ENCODE data around the gene C13orf42.

C13orf42 gene

GRCh38 chr13:51065372-51066090 lies 45.5 kb downstream of the C13orf42 start:
- no peak overlapping the region for H3K4me2 ChIP-seq
- H3K9ac ChIP-seq, result no peak overlapping the region
- H3K79me2 ChIP-seq (ENCODE audit: insufficient read depth, low read depth), result no peaks in the 10 kb centered on the region
- no peaks in the 10 kb centered on the region for H3K27me3 ChIP-seq (ENCODE audit: insufficient read depth, low read depth)
- no peak overlapping the region for H3K27ac ChIP-seq
- H4K20me1 ChIP-seq (ENCODE audit: insufficient read depth), result no peaks in the 10 kb centered on the region
- H3K36me3 ChIP-seq (ENCODE audit: insufficient read depth), result no peaks in the 10 kb centered on the region
- H2AFZ ChIP-seq (ENCODE audit: low read depth), result no peak overlapping the region
- peaks cover 6% of the 10 kb centered on the region for H3K4me1 ChIP-seq (ENCODE audit: low read depth, poor library complexity, severe bottlenecking)
- TF ChIP-seq CTCF (conservative IDR thresholded peaks at IDR 0.05; ENCODE audit: low read depth, low read length), result no peak
- H3K4me3 ChIP-seq (IDR thresholded peaks at IDR 0.05; ENCODE audit: insufficient read depth, low read depth, low read length), result no peak overlapping the region

- TF ChIP-seq CTCF (conservative IDR thresholded peaks at IDR 0.05; ENCODE audit: low read depth, low read length), result no peak
- H4K20me1 ChIP-seq (ENCODE audit: insufficient read depth), result no peaks in the 10 kb centered on the region
- H3K4me1 ChIP-seq (ENCODE audit: low read depth, poor library complexity, severe bottlenecking), result peaks cover 4% of the 10 kb centered on the region
- H3K36me3 ChIP-seq (ENCODE audit: insufficient read depth), result no peaks in the 10 kb centered on the region
- H3K9ac ChIP-seq, result no peak overlapping the region
- no peak overlapping the region for H2AFZ ChIP-seq (ENCODE audit: low read depth)
- H3K4me2 ChIP-seq, result no peak overlapping the region
- H3K27ac ChIP-seq, result no peak overlapping the region
- no peaks in the 10 kb centered on the region for H3K79me2 ChIP-seq (ENCODE audit: insufficient read depth, low read depth)
- H3K27me3 ChIP-seq (ENCODE audit: insufficient read depth, low read depth), result no peaks in the 10 kb centered on the region
- H3K4me3 ChIP-seq (IDR thresholded peaks at IDR 0.05; ENCODE audit: insufficient read depth, low read depth, low read length), result no peak overlapping the region
These were observed 46.3 kb downstream of the C13orf42 start for GRCh38 chr13:51064753-51065152.

- Histone ChIP-seq H3K79me2 (ENCODE audit: insufficient read depth, low read depth) (no peaks in the 10 kb centered on the region), H3K4me2 (no peak overlapping the region), H3K27me3 (ENCODE audit: insufficient read depth, low read depth) (no peaks in the 10 kb centered on the region), H3K4me3 (IDR thresholded peaks at IDR 0.05; ENCODE audit: insufficient read depth, low read depth, low read length) (no peak overlapping the region), H3K4me1 (ENCODE audit: low read depth, poor library complexity, severe bottlenecking) (no peaks in the 10 kb centered on the region), H4K20me1 (ENCODE audit: insufficient read depth) (no peaks in the 10 kb centered on the region), H3K36me3 (ENCODE audit: insufficient read depth) (no peaks in the 10 kb centered on the region), H3K9ac (no peak overlapping the region), H2AFZ (ENCODE audit: low read depth) (no peak overlapping the region), H3K27ac (no peak overlapping the region)
- no peak for TF ChIP-seq CTCF (conservative IDR thresholded peaks at IDR 0.05; ENCODE audit: low read depth, low read length)
These were observed 47.2 kb downstream of the C13orf42 start for GRCh38 chr13:51063909-51064308.

- Histone ChIP-seq H3K27me3 (ENCODE audit: insufficient read depth, low read depth) (no peaks in the 10 kb centered on the region), H3K4me1 (ENCODE audit: low read depth, poor library complexity, severe bottlenecking) (no peaks in the 10 kb centered on the region), H3K36me3 (ENCODE audit: insufficient read depth) (no peaks in the 10 kb centered on the region), H3K79me2 (ENCODE audit: insufficient read depth, low read depth) (no peaks in the 10 kb centered on the region), H3K9ac (no peak overlapping the region), H4K20me1 (ENCODE audit: insufficient read depth) (no peaks in the 10 kb centered on the region), H3K4me3 (IDR thresholded peaks at IDR 0.05; ENCODE audit: insufficient read depth, low read depth, low read length) (no peak overlapping the region), H3K27ac (no peak overlapping the region), H3K4me2 (no peak overlapping the region), H2AFZ (ENCODE audit: low read depth) (no peak overlapping the region)
- TF ChIP-seq CTCF (conservative IDR thresholded peaks at IDR 0.05; ENCODE audit: low read depth, low read length), result no peak
These were observed 52.5 kb downstream of the C13orf42 start for GRCh38 chr13:51058461-51059167.

Measured in KMS-11 (cell line).